HG03460 (cell line): Measurements from ENCODE around the gene RAB3A.
A peak's percentile ranks its signal among the peaks of the same experiment; 100 is the strongest.

Experiments used
- ATAC-seq: cut with Tn5 transposase; IDR thresholded peaks from one replicate; pipeline ENCODE4 v1.9.1; 2021; ENCODE audit not compliant: unreplicated experiment

Gene RAB3A

GRCh38 chr19:18152817-18153555, 50.9 kb downstream of the RAB3A start, which contains the start of gene PIK3R2:
Gene PIK3R2 (plus strand): TSS chr19:18153163. CDS start chr19:18155880, 2,717 bp downstream.
- peak; percentile 71 for ATAC-seq

GRCh38 chr19:18152442-18152816, 51.4 kb downstream of the RAB3A start:
- ATAC-seq = peak; percentile 73

DNA sequence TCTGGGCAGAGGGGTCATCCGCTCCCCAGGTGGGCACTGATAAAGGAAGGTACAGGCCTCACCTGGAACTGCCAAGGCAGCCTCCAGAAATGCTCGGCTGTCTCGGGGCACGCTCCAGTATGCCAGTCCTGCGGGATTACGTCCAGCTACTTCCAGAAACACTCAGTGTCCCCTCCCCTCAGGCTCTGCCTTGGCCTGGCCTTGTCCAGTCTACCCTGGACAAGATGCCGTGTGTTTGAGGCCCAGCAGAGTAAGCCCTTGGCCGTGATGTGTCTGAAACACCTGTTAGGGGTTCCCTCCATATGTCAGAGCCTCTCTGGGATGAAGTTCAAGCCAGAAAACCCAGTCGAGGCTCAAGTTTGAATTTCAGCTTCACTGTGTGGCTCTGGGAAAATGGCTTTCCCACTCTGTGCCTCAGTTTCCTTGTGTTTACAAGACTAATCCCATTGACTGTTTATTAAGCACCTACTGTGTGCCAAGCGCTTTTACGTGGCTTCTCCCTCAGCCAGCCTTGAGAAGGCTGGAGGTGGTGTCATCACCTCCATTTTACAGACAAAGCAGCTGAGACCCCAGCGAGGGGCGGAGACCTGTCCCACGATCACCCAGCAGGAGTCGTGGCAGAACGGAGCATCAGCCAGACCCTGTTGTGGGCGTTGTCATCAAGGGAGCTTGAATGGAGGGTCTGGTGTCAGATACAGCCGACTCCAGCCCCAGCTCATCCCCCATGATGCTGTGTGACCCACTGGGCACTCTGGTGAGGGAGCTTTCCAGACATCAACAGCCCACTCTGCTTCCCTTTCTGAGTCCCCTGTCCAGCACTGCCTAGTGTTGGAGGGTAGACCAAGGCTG, 52.8 kb downstream of the RAB3A start:
- ATAC-seq = no peak

DNA sequence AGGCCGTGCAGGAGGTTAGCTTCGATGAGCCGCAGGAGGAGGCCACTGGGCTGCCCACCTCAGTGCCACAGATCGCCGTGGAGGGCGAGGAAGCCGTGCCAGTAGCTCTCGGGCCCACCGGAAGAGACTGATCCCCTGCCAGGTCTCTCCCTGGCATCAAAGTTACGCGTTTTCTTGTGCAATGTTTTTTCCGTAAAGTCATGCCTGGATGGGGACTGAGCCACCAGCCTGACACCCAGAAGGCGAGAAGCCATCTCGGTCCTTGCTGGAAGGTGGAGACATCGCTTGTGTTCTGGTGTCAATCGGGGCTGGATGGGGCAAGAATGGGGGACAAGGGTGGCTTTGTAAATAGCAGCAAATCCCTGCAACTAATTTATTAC, 54.3 kb downstream of the RAB3A start:
- no peak for ATAC-seq

DNA sequence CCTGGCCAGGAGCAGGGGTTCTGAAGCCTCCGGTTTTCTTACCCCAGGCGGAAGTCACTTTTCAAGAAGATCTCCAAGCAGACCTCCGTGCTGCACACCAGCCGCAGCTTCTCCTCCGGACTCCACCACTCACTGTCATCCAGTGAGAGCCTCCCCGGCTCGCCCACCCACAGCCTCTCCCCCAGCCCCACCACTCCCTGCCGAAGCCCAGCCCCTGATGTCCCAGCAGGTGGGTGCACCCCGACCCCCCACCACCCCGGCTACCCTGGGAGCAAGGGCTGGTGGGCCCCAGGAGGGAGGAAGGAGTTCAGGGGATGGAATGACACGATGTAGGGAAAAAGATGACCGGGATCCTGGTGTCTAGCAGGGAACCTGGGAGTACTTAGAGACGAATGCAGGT, 56.4 kb downstream of the RAB3A start:
- no peak for ATAC-seq
